GM19328 (cell line): ENCODE measurements around the gene FAM169A.
"Not testable (repeated sequence)": the region's sequence is repeated elsewhere in the genome, so short reads cannot be mapped to it uniquely, and the experiment has no call there.

ENCODE experiments used
- ATAC-seq: cut with Tn5 transposase; IDR thresholded peaks from one replicate; pipeline ENCODE4 v1.9.1; 2021; ENCODE audit warnings: mild to moderate bottlenecking, moderate library complexity; ENCODE audit not compliant: unreplicated experiment

The FAM169A gene

DNA sequence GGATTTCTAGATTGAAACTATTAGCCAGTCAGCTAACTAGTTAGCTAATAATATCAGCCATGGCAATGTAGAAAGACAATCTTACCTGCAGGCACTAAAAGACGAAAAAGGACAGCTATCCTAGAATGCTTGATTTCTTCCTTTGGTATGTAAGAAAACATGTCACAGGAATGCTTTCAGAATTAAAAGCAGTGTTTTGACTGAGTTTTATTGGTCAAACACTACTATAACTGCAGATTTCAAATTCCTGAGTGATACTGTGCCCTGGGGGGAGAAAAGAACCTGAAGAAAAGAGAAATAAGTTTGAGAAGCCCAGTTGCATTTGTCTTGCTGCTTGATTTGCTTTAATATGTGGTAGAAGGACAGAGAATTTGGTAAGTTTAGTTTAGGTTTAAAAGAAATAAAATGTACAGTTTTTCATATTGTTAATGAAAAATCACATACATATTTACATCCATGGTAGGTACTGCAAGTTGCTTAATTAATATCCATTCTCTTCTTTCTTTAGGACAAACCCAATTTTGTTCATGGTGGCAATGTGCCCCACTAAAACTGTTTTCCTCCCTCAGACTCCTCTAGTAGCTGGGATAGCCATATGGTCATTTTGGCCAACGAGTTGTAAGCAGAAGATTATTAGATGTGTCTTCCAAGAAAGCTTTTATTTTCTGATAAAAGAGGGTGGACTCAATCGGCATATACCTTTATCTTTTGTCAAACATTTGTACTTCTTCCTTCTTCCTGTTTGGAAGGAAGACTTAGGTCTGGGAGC is 4.3 kb upstream of the FAM169A start:
- no peak for ATAC-seq

DNA sequence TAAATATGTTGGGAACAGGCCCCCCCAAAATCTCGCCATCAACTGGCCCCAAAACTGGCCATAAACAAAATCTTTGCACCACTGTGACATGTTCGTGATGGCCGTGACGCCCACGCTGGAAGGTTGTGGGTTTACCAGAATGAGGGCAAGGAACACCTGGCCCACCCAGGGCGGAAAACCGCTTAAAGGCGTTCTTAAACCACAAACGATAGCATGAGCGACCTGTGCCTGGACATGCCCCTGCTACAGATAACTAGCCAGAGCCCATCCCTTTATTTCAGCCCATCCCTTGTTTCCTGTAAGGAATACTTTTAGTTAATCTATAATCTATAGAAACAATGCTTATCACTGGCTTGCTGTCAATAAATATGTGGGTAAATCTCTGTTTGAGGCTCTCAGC is 3.2 kb upstream of the FAM169A start:
- ATAC-seq = not testable (repeated sequence)

DNA sequence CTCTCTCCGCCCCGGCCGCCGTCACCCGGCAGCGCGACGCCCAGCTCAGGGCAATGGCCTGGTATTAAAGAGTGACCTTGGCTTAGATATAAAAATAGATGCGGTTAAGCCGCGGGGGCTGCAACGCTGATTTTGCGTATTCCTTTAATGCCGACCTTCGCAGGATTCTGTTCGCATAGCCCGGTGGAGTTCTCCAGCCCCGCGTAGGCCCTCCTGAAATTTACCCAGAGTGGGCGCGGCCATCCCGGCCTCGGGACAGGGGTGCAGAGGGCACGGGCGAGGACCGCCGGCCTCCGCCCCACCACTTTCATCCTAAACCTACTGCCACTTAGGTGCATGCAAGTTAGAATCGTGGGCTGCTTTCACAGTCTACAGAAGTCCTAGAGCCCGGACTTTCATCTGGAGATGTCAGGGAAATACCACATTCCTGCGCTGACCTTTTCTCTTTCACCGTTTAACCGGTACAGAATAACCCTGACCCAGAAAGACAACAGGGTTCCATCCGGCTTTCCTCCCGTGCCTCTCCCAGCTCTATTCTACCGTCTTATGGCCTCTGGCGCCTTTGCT is 492 bp upstream of the FAM169A start:
- ATAC-seq = no peak

DNA sequence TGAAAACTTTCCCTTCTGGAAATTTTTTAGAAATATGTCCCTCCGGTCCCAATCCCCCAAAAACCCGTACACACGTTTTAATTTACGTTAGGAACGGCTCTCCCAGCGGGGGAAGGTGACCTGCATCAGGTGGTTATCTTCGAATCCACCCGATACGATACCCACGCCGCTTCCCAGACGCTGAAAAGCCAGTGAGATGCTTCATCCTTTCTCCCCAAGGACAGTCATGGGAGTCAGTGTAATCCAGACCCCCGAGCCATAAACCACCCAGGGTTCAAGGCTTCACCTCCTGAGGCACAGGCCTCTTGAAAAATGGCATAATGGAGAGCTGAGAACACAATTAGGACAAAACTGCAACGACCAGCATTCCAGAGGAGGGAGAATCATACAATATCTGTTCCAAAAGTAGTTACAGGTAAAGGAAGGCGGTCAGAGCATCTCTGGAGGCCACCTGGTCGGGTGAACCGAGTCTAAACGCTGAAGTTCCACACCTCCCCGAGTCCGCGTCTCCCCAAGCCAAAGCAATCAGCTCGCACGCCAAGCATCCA is 857 bp downstream of the FAM169A start:
- ATAC-seq = no peak

DNA sequence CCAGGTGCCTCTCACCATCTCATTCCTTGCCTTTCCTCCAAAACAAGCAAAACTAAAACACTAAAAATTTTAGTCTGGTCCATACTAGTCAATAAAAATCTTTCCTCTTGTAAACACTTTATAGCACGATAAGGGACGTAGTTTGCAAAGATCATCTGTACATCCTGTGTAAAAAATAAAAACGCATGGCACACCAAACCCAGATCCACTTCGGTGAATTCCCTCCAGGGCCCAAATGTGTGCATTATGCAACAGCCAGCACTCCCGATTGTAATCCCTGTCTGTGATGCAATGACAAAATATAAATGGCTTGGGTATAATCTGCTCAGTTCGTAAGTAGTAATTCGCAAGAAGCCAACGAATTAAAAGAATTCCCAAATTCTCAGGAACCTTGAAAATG is 1.4 kb downstream of the FAM169A start:
- ATAC-seq = no peak

DNA sequence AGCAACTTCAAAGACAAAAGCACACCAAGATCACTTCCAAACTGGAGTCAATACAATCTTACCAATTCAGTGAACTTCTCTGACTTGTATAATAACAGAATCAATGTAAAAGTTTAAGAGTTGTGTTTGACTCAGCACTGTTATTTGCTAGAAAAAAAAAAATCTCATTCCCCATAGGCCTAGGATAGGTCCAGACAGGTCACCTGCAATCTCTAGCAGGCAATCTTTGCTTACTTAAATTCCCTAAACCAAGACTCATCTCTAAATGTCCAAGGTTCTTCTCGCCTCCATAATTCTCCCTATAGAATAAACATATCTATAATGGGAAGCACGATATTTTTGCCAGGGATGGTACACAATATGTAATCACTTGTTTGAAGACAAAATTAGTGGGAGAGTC is 2.5 kb downstream of the FAM169A start:
- no peak for ATAC-seq

DNA sequence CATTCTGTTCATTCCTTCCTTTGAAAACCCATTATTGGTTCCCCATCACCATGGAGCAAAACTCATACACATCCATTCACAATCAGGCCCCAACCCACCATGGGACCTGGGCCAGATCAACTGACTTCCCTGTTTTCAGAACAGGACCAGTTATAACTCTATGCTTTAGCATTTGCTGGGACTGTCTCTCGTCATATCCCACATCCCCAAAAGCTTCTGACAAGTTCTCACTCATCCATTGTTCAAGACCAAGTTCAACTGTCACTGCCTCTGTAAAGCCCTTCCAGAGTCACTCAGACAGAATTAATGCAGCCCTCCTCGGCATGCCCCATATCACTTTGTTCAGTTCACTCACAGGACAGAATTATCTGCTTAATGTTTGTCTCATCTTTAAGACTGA is 4.0 kb downstream of the FAM169A start:
- ATAC-seq = no peak

DNA sequence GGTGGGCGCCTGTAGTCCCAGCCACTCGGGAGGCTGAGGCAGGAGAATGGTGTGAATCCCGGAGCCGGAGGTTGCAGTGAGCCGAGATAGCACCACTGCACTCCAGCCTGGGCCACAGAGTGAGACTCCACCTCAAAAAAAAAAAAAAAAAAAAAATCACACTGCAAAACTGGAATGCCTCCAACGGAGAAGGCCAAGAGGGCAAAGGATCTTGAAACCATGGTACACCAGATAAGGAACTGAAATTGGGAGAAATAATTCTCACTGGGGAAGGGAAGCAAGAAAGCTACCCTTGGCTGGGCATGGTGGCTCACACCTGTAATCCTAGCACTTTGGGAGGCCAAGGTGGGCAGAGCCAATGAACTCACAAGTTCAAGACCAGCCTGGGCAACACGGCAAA is 9.2 kb downstream of the FAM169A start:
- ATAC-seq = not testable (repeated sequence)

DNA sequence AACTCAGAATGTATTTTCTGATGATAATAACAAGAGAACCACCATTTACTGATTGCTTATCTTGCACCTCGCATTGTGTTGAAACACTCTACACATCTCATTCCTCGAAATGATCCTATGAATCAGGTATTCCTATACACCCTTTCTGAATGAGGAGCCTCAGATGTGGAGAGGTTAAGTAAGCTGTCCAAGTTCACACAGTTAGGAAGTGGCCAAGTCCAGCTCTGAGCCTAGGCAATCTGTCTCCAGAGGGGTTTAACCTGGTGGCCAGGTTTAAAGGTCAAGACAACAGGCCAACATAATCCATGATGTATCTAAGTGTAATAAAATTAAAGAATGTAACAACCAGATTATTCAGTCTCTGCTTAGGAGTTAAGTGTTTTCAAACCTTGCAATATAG is 12.9 kb downstream of the FAM169A start:
- ATAC-seq = no peak

DNA sequence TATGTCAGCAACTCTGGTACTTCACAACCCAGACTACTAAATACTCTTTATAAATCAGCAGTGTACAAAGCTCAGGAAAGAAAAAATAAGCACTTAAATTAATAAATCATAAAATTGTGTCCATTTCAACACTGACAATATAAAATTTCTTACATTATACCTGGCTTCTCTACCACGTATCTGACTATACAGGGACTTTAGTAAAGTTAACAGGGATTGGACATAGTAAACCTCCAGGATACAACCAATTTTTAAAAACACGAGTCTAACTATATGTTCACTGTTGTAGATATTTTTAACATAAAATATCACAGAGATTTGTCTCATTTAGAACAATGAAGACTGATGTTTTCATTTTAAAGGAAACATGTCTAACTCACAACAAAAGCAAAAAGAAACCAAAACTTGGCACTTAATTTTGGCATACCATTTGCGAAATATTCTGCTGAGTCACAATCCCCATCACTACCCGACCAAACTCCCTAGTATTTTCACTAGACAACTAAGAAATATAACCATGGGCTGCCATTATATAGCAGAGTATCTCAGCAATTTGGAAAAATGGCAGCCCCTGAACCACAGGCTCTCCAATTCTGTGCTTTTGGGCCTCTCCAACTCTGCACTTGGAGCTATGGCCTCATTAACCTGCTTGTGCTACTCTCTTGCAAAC is 14.4 kb downstream of the FAM169A start:
- ATAC-seq = no peak

DNA sequence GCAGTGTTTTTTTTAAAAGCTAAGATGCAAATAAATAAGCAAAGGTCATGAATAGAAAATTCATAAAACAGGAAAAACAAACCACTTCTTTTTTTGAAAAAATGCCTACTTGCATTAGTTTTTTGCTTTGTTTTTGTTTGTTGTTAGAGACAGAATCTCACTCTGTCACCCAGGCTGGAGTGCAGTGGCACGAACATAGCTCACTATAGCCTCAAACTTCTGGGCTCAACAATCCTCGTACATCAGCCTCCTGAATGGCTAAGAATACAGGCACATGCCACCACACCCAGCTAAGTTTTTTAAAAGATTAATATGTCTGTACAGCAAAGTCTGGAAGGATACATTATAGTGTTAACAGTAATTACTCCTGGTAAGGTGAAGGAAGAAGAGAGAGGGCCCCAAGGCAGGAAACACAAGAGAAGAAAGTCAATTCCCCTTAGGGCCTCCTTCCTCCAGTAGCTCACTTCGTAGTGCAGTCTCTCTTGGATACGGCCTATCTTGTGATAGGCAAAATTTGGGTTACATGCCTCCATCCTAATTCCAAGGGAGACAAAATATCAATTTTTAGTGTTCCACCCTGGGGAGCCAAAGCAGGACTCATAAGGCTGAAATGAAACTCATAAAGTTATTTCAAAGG is 15.3 kb downstream of the FAM169A start:
- ATAC-seq = no peak

DNA sequence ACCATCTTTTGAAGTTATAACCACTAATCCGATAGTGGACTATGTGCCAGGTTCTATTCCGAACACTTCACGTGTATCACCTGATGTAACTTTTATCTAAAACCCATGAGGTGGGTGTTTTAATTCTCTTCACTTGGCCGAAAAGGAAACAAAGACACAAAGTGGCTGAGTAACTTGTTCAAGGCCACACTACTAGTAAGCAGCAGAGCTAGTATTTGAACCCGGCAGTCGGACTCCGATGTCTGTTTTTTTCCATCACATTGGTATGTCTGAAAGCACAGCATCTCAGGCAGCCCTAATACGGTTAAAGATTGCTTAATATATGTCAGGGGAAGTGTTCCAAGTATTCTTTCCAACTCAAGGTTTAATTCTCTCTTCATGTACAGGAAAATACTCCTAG is 16.2 kb downstream of the FAM169A start:
- ATAC-seq = no peak

DNA sequence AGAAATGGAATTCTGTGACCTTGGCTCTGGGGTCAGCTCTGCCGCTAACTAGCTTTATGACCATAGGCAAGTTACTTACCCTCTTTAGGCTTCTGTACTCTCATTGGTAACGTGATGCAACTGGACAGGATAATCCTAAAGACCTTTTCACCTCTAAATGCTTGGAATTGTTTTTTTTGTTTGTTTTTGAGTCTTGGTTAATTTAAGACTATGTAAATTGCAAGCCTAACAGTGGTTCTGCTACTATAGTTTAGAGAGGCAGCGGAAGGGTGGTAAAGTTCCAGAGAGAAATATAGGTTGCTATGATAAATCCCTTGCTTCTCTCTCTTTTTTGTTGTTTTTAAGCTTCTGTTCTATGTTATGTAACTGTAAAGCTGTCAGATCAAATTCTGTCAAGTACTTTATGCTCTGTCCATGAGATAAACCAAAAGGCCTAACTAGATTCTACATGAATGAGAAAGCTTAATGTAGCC is 17.6 kb downstream of the FAM169A start:
- ATAC-seq = no peak

DNA sequence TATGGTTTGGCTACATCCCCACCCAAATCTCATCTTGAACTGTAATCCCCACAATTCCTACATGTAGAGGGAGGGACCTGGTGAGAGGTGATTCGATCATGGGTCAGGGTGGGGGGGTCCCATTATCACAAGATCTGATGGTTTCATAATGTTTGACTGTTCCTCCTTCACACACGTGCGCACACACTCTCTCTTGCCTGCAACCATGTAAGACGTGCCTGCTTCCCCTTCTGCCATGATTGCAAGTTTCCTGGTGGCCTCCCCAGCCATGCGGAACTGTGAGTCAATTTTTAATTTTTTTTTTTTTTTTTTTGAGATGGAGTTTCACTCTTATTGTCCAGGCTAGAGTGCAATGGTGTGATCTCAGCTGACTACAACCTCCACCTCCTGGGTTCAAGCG is 27.0 kb downstream of the FAM169A start:
- ATAC-seq = no peak

DNA sequence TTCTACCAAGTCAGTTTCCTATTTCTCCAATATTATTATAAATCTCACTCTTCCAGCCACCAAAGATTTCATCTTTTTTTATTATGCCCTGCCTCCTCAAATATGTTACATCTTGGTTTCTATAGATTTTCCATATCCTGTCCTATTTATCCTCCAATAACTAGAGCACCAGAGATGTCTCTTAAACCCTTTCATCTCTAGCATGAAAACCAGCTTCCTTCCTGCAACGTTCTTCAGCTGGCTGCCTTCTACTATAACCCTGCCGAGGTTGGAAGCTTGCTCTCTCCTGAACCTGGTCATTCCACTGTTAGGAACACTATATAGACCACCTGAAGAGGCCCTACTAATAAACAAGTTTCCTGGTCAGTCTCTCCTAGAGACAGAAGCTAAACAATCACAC is 27.9 kb downstream of the FAM169A start:
- no peak for ATAC-seq

DNA sequence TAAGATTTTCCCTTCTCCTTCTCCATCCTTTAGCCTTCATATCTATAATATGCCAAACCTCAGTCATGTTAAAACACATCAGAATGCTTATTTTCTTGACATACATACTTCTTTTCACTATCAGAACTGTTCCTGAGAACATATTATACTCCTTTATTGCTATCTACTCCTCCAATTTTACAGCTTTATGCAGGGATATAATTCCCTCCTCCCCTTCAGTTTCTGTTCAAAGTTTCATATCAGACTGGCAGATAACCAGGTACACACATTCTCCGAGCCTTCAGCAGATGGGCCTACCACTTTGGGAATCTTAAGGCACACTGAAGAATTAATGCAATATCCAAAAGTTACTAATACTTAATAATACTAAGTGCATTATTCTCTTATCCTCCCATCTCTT is 29.1 kb downstream of the FAM169A start:
- ATAC-seq = no peak

DNA sequence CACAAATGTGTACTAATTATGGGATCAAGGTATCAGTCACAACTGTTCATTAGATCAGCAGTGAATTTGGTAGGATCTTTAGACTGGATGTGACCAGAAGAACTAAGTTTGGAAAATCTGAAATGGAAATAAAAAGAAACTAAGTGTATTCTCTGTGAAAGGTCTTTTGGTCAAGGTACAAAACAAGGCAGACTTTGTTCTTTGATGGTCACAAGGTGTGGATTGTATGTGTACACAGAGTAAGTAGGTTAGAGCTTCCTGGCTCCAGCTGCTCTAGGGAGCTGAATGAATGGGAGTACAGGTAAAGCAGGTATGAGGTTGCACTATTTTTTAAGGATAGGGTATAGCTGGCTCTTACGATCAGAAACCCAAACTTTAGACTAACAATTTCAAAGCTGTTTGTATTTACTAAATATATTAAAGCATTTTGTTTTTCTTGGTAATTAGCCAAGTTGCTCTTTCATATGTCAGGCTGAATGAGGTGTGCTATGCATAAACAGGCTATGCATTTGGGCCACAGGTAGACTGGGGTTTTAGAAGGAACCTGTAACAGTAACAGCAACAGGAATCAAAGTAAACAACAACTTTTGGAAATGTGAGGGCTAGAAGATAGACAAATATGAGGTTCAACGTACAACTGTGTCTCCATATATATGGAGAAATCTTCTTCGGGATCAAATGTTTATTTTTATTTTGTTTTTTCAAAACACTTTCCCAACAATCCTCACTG is 32.5 kb downstream of the FAM169A start:
- no peak for ATAC-seq

DNA sequence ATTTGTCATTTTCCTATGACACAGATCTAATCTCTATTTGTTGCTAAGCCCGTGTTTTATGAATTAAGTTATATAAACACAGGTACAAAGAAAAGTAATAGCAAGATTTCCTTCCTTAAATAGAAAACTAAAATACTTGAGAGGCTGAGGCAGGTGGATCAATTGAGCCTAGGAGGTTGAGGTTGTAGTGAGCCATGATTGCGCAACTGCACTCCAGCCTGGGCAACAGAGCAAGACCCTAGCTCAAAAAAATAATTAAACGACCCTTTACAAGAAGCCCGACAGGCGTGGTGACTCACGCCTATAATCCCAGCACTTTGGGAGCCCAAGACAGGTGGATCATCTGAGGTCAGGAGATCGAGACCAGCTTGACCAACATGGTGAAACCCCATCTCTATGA is 36.8 kb downstream of the FAM169A start:
- no peak for ATAC-seq

DNA sequence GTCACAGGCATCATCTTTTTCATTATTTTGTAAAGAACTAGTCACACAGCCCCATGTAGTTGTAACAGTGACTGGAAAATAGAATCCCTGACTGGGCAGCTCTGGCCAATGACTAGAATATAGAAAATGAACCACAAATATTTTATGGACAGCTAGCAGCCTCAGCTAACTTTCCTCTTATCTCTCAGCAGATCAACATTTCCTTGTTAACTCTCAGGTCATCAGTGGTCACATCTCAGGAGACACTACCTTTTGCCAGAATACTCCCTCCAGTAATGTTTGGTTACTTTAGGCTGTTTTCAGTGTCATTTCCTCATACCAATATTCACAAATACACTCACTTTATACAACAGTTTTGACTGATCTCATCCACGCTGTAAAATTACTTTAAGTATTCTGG is 43.9 kb downstream of the FAM169A start:
- no peak for ATAC-seq

DNA sequence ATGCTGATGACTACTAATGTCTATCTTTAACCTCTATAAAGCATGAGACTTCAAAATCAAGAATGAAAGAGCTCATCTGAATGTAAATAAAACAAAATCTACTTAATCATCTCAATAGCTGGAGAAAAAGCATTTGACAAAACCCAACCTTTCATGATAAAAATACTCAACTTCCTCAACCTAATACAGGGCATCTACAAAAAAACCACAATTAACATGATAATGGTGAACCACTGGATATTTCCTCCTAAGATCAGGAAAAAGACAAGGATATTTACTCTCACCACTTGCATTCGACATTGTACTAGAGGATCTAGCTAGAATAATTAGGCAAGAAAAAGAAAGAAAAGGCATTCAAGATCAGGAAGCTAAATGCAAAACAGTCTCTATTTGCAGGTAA is 49.3 kb downstream of the FAM169A start:
- no peak for ATAC-seq

DNA sequence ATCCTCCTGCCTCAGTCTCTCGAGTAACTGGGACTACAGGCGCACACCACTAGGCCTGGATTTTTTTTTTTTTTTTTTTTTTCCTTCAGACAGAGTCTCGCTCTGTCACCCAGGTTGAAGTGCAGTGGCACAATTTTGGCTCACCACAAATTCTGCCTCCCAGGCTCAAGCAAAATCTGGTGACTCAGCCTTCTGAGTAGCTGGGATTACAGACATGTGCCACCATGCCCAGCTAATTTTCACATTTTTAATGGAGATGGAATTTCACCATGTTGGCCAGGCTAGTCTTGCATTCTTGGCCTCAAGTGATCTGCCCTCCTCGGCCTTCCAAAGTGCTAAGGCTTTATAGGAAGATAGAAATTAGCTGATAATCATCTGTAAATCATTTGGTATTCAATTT is 55.3 kb downstream of the FAM169A start:
- ATAC-seq = no peak
